ENCODE data around the gene HLA-DQA1.

- TF ChIP-seq, protein P1, sequence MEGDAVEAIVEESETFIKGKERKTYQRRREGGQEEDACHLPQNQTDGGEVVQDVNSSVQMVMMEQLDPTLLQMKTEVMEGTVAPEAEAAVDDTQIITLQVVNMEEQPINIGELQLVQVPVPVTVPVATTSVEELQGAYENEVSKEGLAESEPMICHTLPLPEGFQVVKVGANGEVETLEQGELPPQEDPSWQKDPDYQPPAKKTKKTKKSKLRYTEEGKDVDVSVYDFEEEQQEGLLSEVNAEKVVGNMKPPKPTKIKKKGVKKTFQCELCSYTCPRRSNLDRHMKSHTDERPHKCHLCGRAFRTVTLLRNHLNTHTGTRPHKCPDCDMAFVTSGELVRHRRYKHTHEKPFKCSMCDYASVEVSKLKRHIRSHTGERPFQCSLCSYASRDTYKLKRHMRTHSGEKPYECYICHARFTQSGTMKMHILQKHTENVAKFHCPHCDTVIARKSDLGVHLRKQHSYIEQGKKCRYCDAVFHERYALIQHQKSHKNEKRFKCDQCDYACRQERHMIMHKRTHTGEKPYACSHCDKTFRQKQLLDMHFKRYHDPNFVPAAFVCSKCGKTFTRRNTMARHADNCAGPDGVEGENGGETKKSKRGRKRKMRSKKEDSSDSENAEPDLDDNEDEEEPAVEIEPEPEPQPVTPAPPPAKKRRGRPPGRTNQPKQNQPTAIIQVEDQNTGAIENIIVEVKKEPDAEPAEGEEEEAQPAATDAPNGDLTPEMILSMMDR (IDR thresholded peaks at IDR 0.05; ENCODE audit: insufficient read depth, low read length, poor library complexity, severe bottlenecking) = no peak
- no peak for TF ChIP-seq EZH2phosphoT487 (conservative IDR thresholded peaks at IDR 0.05; ENCODE audit: low read length)
Observed at GRCh38 chr6:32623693-32624092, 13.5 kb upstream of the HLA-DQA1 start.
